HCT116 (cell line): ENCODE measurements around the gene TAGLN.

Experiments used
- CTCF ChIP-seq, 3 experiments: fragments of 200-600 bp in 1 of 3; sonication (generic) in 1 of 3; IDR thresholded peaks in 2 of 3; conservative IDR thresholded peaks in 1 of 3; 2 replicates each; pipeline ENCODE4 v1.5.1; 2012 to 2017; ENCODE audit warnings: low read depth in 2 of 3, low read length in 2 of 3, antibody characterized with exemption in 1 of 3, borderline replicate concordance in 1 of 3, control low read depth in 1 of 3, mild to moderate bottlenecking in 1 of 3, mixed read lengths in 1 of 3, mixed run types in 1 of 3, moderate library complexity in 1 of 3; ENCODE audit not compliant: insufficient read depth in 1 of 3
- EGR1 ChIP-seq: IDR thresholded peaks from 2 replicates; pipeline ENCODE4 v1.6.1; 2012; ENCODE audit warnings: low read depth
- ELF1 ChIP-seq: IDR thresholded peaks from 2 replicates; pipeline ENCODE4 v1.6.1; 2012; ENCODE audit warnings: low read depth, borderline replicate concordance
- EZH2 ChIP-seq: fragments of 200-600 bp; sonication (generic); IDR thresholded peaks from 2 replicates; pipeline ENCODE4 v1.6.1; 2017; ENCODE audit warnings: antibody characterized with exemption, mixed run types
- EZH2phosphoT487 ChIP-seq: fragments of 200-600 bp; IDR thresholded peaks from 2 replicates; pipeline ENCODE4 v1.6.1; 2018; ENCODE audit warnings: antibody characterized with exemption, borderline replicate concordance
- POLR2A ChIP-seq: IDR thresholded peaks from 2 replicates; pipeline ENCODE4 v1.7.0; 2011; ENCODE audit warnings: borderline replicate concordance; ENCODE audit not compliant: insufficient read depth, insufficient read length; ENCODE audit errors: extremely low read depth
- POLR2AphosphoS5 ChIP-seq: IDR thresholded peaks from 2 replicates; pipeline ENCODE4 v1.6.1; 2011; ENCODE audit warnings: mild to moderate bottlenecking, low read depth, low read length, moderate library complexity
- RAD21 ChIP-seq: IDR thresholded peaks from 2 replicates; pipeline ENCODE4 v1.6.1; 2012; ENCODE audit warnings: low read depth, mild to moderate bottlenecking
- ZNF274 ChIP-seq: fragments of 200-500 bp; sonication (Bioruptor generic); IDR thresholded peaks from 2 replicates; pipeline ENCODE4 v1.6.1; 2014; ENCODE audit warnings: mild to moderate bottlenecking, low read depth, low read length, inconsistent platforms

GRCh38 chr11:117195258-117195657 is 3.9 kb upstream of the TAGLN start:
- TF ChIP-seq EZH2phosphoT487 (no peak), CTCF (IDR thresholded peaks at IDR 0.05 in 2 of 3, conservative IDR thresholded peaks at IDR 0.05 in 1 of 3; ENCODE audit: borderline replicate concordance in 1 of 3, insufficient read depth in 1 of 3, low read depth in 2 of 3, low read length in 2 of 3) (no peak), EZH2 (no peak), ZNF274 (no peak), RAD21 (no peak), POLR2AphosphoS5 (no peak), POLR2A (no peak), EGR1 (no peak), ELF1 (no peak)
